Activated naive CD8-positive, alpha-beta T cell treated with anti-CD3 and anti-CD28 coated beads, Interleukin-2, amount 10 ng/mL, durations not matched to agents 7 days and 5 days (primary cell): ENCODE data around the gene SYT14. TPM values are rescaled to one million over a fixed set of nuclear protein-coding genes. Genes with fewer than 3 reads are reported as not detected.
"Not testable (repeated sequence)": the region's sequence is repeated elsewhere in the genome, so short reads cannot be mapped to it uniquely, and the experiment has no call there.

Source experiments
- ATAC-seq: fragments of 150-1000 bp; cut with Tn5 transposase; one replicate; pipeline ENCODE4 v1.10.0; 2021; ENCODE audit warnings: low read depth, moderate library complexity
- POLR2A ChIA-PET: fragments of 350-600 bp; sonication (Branson Sonifier 250); formaldehyde crosslinking; loops from one replicate; lab custom pipeline; 2021; ENCODE audit warnings: antibody characterized with exemption; lab: Charles Lee
- DNase-seq: peaks from one replicate; pipeline ENCODE4 v3.0.0; 2021
- H3K27ac Mint-ChIP-seq: one replicate; pipeline ENCODE4 v1.8.0; 2022; ENCODE audit warnings: mild to moderate bottlenecking, mixed read lengths
- H3K27me3 Mint-ChIP-seq: one replicate; pipeline ENCODE4 v1.8.0; 2022; ENCODE audit warnings: mild to moderate bottlenecking, moderate library complexity, mixed read lengths
- H3K36me3 Mint-ChIP-seq: one replicate; pipeline ENCODE4 v1.8.0; 2021; ENCODE audit warnings: mild to moderate bottlenecking, mixed read lengths
- H3K4me1 Mint-ChIP-seq: one replicate; pipeline ENCODE4 v1.8.0; 2021; ENCODE audit warnings: mixed read lengths
- H3K4me3 Mint-ChIP-seq: one replicate; pipeline ENCODE4 v1.8.0; 2022; ENCODE audit warnings: mild to moderate bottlenecking, moderate library complexity, mixed read lengths
- H3K9me3 Mint-ChIP-seq: one replicate; pipeline ENCODE4 v1.8.0; 2021; ENCODE audit warnings: mixed read lengths
- total RNA-seq, 2 experiments: library from RNA; stranded (reverse); gene quantifications; one replicate each; pipeline ENCODE4 v1.2.3, GENCODE V29; 2021

SYT14 gene
- total RNA-seq, 2 experiments from 2014 or later = not detected

DNA sequence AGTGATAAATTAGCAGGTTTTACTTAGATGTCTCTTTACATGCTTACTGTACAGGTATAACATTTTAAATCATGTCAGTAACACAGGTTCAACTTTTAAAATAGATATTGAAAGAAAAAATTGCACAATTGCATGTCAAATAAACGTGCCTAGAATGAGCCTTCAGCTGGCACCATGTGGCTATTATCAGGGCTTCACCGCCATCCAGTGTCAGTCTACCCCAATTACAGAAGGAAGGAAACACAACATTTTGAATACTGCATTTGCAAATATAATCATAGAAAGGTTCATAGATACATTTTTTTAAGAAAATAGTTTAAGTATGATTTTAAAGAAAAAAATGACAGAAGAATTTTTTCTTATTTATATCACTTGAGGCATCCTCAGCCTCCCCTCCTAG, 247.0 kb downstream of the SYT14 start:
- Mint-ChIP-seq H3K36me3 (no peaks in the 10 kb centered on the region), H3K27me3 (peaks cover 2% of the 10 kb centered on the region), H3K27ac (no peak overlapping the region), H3K9me3 (no peaks in the 10 kb centered on the region), H3K4me1 (no peaks in the 10 kb centered on the region), H3K4me3 (no peak overlapping the region)
- DNase-seq (no peak), ATAC-seq (no peak)
- POLR2A ChIA-PET = no interaction called here

DNA sequence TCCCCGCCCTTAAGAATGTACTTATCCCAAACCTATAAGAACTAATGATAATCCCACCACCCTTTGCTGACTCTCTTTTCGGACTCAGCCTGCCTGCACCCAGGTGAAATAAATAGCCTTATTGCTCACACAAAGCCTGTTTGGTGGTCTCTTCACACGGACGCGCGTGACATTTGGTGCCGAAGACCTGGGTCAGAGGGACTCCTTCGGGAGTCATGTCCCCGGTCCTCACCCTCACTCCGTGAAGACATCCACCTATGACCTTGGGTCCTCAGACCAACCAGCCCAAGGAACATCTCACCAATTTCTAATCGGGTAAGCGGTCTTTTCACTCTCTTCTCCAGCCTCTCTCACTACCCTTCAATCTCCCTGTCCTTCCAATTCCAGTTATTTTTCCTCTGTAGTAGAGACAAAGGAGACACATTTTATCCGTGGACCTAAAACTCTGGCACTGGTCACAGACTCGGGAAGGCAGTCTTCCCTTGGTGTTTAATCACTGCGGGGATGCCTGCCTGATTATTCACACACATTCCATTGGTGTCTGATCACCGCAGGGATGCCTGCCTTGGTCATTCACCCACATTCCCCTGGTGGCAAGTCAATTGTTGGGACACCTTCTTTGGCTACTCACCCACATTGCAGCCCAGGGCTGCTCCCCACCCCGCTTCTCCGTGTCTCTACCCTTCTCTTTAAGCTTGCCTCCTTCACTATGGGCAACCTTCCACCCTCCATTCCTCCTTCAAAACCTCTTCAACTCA, 250.0 kb downstream of the SYT14 start:
- H3K36me3 Mint-ChIP-seq, ATAC-seq, POLR2A ChIA-PET, H3K4me1 Mint-ChIP-seq, H3K9me3 Mint-ChIP-seq, H3K27me3 Mint-ChIP-seq, H3K4me3 Mint-ChIP-seq, DNase-seq, H3K27ac Mint-ChIP-seq: not testable (repeated sequence)

DNA sequence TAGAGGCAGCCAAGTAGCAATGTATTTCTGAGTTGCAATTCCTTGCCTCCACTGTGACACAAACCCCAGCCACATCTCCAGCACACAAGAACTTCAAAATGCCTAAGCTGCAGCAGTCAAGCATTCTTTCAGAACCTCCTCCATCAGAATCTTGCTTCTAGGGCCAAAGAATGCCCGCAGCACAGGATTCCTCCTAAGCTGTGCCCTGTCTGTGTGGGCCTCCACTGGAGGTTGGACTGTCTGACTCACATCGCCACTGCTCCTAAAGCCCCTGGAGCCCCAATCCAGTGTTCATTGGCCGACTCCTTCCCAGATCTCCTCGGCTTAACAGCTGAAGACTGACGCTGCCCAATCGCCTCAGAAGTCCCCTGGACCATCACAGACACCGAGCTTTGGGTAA, 251.4 kb downstream of the SYT14 start:
- Mint-ChIP-seq H3K27me3 (no peaks in the 10 kb centered on the region), H3K27ac (no peak overlapping the region), H3K36me3 (no peaks in the 10 kb centered on the region), H3K9me3 (no peaks in the 10 kb centered on the region), H3K4me3 (no peak overlapping the region), H3K4me1 (no peaks in the 10 kb centered on the region)
- POLR2A ChIA-PET = no interaction called here
- no peak for ATAC-seq
- DNase-seq = no peak

DNA sequence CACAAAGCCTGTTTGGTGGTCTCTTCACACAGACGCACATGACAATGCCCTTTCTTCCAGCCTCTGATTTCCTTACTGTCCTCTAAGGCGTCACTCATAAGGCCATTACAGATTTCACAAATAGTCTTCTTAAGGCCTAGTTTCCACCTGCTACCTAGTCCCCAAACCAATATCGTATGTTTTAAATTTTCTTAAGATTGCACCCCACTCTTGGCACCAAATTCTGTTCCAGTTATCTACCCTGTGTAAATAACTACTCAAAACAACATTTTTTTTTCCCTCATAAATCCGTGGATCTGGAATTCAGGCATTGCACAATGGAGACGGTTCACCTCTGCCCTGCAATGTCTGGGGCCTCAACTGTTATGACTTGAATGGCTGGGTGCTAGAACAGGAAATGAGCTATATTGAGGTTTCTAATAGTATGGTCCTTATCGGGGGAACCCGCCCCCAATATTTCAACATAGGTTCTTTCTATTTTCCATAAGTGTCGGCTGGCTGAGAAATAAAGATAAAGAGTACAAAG, 257.7 kb downstream of the SYT14 start:
- POLR2A ChIA-PET = no interaction called here
- no peak for DNase-seq

DNA sequence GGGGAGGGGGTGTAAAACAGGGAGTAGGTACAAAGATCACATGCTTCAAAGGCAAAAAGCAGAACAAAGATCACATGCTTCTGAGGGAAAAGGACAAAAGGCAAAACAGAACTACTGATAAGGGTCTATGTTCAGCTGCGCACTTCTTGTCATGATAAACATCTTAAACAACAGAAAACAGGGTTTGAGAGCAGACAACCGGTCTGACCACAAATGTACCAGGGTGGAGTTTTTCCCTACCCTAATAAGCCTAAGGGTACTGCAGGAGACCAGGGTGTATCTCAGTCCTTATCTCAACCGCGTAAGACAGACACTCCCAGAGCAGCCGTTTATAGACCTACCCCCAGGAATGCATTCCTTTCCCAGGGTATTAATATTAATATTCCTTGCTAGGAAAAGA, 258.2 kb downstream of the SYT14 start:
- H3K4me1 Mint-ChIP-seq, H3K4me3 Mint-ChIP-seq, ATAC-seq, DNase-seq, H3K9me3 Mint-ChIP-seq, H3K36me3 Mint-ChIP-seq, POLR2A ChIA-PET, H3K27me3 Mint-ChIP-seq, H3K27ac Mint-ChIP-seq: not testable (repeated sequence)

More for the DNA sequence above, 257.7 kb downstream of the SYT14 start:
- Mint-ChIP-seq H3K36me3 (no peaks in the 10 kb centered on the region), H3K27ac (no peak overlapping the region), H3K9me3 (no peaks in the 10 kb centered on the region), H3K27me3 (peaks cover under 1% of the 10 kb centered on the region), H3K4me3 (no peak overlapping the region), H3K4me1 (no peaks in the 10 kb centered on the region)
- ATAC-seq = no peak

DNA sequence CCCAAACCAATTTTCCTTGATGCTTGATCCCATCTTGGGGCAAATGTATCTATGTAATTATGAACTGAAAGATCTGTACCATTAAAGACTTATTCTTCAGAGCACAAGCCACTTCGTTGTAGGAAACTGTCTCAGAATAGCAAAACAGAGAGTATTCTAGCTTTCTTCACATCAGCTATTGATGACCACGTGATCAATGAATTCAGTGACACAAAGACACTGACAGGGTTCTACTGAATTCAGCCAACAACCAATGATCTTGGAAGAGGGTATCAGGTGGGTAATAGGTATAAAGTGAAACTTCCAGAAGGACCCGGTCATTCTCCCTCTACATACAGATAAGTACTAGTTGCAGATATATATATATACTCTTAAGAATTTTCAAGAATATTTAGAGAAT, 260.8 kb downstream of the SYT14 start:
- DNase-seq (no peak), ATAC-seq (no peak)
- H3K9me3 Mint-ChIP-seq = no peaks in the 10 kb centered on the region
- POLR2A ChIA-PET = no interaction called here
- no peak overlapping the region for H3K4me3 Mint-ChIP-seq
- no peaks in the 10 kb centered on the region for H3K36me3 Mint-ChIP-seq
- H3K27me3 Mint-ChIP-seq = peaks cover 9% of the 10 kb centered on the region
- H3K27ac Mint-ChIP-seq = no peak overlapping the region
- no peaks in the 10 kb centered on the region for H3K4me1 Mint-ChIP-seq

DNA sequence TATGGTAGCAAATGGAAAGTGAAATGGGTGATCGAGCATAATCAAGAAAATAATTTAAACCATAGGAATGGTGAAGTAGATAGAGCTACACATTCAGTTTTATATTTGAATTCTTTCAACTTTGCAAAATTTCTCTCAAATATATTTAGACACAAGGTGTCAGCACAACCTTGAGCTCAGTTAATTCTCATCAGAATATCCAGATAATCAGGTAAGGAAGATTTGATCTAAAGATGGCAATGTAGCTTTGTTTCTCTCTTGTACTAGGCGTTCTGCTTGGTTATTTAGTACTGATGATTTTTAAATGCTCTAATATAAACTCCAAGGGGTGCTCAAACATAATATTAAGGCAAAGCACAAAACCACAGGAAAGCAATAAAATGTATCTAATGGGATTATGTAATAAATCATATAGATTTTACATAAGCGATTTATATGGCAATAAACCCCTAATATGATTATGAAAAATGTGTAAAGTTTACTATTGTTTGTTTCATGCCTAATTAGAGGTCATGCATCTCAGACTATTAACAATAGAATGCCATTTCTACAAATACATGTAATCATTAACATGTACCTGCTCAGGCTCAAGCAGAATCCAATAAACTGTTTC, 262.2 kb downstream of the SYT14 start:
- Mint-ChIP-seq H3K4me1 (no peaks in the 10 kb centered on the region), H3K27ac (no peak overlapping the region), H3K36me3 (no peaks in the 10 kb centered on the region), H3K9me3 (no peaks in the 10 kb centered on the region), H3K4me3 (no peak overlapping the region), H3K27me3 (peaks cover 9% of the 10 kb centered on the region)
- POLR2A ChIA-PET = no interaction called here
- DNase-seq (no peak), ATAC-seq (no peak)

DNA sequence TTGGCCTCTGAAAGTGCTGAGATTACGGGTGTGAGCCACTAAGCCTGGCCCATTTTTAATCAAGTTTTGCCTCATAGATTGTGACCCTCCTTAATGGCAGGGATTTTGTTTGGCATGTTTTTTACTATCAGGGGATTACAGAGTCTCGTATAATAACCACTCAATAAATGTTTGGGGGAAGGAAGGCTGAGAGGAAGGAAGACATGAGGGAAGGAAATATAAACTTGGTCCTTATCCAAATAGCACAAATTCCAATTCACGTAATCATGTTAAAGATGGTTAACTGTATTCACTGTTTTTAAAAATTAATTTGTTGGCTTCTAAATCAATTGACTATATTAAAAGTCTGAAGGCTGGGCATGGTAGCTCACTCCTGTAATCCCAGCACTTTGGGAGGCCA, 263.7 kb downstream of the SYT14 start:
- Mint-ChIP-seq H3K27ac (no peak overlapping the region), H3K9me3 (no peaks in the 10 kb centered on the region), H3K4me1 (no peaks in the 10 kb centered on the region), H3K4me3 (no peak overlapping the region), H3K27me3 (peaks cover 9% of the 10 kb centered on the region), H3K36me3 (no peaks in the 10 kb centered on the region)
- POLR2A ChIA-PET = no interaction called here
- DNase-seq = no peak
- no peak for ATAC-seq

DNA sequence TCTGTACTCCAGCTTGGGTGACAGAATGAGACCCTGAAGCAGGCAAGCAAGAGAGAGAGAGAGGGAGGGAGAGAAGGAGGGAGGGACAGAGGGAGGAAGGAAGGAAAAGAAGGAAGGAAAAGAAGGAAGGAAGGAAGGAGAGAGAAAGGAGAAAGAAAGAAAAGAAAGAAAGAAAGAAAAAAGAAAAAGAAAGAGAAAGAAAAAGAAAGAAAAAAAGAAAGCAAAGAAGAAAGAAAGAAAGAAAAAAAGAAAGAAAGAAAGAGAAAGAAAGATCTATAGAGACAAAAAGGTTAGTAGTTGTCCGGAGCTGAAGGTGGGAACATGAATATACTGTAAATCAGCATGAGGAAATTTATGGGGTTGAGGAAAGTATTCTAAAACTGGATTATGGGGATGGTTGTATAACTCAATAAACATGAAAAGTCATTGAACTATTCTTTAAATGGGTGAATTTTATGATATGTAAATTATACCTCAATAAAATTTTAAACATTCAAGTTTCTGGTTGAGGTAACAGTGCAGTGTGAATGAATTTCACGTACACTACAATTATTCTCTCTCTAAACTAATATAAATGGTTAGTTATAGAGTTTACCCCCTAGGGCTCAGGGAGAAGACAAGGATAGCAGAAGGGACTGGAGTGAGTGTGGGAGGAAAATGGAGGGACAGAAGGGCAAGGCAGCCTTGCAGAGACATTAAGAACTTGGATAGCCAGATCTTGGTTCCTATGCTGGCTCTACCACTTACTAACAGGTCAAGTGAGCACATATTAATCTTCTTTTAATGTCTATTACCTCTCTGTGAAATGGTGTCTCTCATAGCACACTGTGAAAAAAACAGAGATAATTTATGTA, 269.8 kb downstream of the SYT14 start:
- H3K27ac Mint-ChIP-seq = no peak overlapping the region
- no peaks in the 10 kb centered on the region for H3K36me3 Mint-ChIP-seq
- no peaks in the 10 kb centered on the region for H3K27me3 Mint-ChIP-seq
- H3K9me3 Mint-ChIP-seq = no peaks in the 10 kb centered on the region
- POLR2A ChIA-PET = no interaction called here
- H3K4me3 Mint-ChIP-seq = no peak overlapping the region
- no peak for DNase-seq
- no peak for ATAC-seq
- H3K4me1 Mint-ChIP-seq = no peaks in the 10 kb centered on the region

DNA sequence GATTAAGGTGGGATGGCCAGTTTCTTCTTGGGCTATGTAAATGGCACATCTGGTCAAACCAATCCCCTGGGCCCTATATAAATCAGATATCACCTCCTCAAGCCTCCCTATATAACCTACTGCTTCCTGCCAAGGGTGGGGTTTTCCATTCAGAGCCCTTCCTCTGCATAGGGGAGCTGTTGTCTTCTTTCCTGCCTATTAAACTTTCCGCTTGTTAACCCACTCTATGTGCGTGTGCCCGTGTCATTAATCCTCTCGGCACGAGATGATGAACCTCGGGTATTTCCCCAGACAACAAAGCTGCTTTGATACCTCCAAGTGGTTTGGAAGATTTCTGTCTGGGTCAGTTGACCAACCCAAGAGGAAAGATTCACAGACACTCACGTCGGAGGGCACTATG, 275.3 kb downstream of the SYT14 start:
- Mint-ChIP-seq H3K4me1 (no peaks in the 10 kb centered on the region), H3K27me3 (peaks cover 13% of the 10 kb centered on the region), H3K27ac (no peak overlapping the region), H3K9me3 (no peaks in the 10 kb centered on the region), H3K36me3 (no peaks in the 10 kb centered on the region), H3K4me3 (no peak overlapping the region)
- DNase-seq = no peak
- ATAC-seq = no peak
- POLR2A ChIA-PET = no interaction called here

DNA sequence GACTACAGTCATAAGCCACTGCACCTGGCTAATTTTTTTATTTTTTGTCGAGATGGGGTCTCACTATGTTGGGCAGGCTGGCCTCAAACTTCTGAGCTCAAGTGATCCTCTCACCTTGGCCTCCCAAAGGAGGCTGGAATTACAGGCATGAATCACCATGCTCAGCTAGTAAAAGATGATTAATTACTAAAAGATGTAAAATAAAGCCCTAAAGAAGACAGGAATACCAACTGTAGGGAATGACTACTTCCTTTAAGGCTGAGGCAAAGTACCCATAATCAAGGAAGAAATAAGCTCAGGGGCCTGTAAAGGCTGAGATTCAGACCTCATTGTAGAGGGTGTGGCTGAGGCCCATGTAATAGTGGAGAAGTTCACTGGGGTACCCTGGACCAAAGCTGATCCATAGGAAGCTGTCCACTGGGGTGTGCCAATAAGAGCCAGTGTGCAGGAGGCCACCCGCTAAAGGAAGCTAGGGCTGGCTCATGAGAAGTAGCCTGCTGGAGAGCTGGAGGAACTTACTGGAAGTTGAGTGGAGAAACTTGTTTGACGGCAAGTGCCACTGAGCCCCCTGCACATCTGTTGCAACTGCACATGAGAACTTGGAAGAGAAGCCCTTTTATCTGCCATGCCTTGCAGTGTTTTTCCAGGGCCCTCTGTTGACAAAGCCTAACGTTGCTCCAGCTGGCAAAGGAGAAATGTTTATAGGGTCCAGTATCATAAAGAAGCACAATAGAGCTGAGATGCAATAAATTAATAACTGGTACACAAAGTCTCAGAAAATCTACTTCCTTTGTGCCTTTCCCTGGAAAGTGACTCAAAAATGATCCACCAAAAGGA, 276.8 kb downstream of the SYT14 start:
- Mint-ChIP-seq H3K4me1 (no peaks in the 10 kb centered on the region), H3K4me3 (no peak overlapping the region), H3K36me3 (no peaks in the 10 kb centered on the region), H3K27ac (no peak overlapping the region), H3K27me3 (peaks cover 13% of the 10 kb centered on the region), H3K9me3 (no peaks in the 10 kb centered on the region)
- POLR2A ChIA-PET = no interaction called here
- DNase-seq (no peak), ATAC-seq (no peak)

DNA sequence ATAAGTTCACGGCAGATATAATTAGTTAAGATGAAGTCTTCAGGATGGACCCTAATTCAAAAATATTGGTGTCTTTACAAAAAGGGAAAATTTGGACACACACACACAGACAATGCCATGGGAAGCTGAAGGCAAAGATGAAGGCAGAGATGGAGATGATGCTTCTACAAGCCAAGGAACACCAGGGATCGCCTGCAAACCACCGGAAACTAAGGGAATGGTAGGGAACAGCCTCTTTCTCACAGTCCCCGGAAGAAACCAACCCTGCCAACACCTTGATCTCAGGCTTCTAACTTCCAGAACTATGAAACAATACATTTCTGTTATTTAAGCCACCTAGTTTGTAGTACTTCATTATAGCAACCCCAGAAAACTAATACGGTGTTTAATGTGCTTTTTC, 279.5 kb downstream of the SYT14 start:
- no peak for DNase-seq
- Mint-ChIP-seq H3K4me1 (no peaks in the 10 kb centered on the region), H3K27me3 (peaks cover 14% of the 10 kb centered on the region), H3K27ac (no peak overlapping the region), H3K9me3 (no peaks in the 10 kb centered on the region), H3K4me3 (no peak overlapping the region), H3K36me3 (no peaks in the 10 kb centered on the region)
- POLR2A ChIA-PET = no interaction called here
- ATAC-seq = no peak

DNA sequence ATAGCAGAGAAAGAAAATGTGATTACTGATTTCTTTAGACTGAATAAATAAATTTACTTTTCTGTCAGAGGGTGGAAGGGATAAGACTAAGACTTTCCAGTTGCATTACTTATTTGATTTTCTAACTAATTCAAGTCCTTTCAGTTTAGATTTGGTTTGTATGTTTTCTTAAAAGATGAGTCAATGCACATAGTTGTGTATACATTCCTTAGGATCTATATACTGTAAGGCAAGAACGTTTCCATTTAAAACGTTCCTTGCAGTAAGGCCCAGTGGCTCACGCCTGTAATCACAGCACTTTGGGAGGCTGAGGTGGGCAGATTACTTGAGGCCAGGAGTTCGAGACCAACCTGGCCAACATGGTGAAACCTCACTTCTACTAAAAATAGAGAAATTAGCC, 280.0 kb downstream of the SYT14 start:
- POLR2A ChIA-PET = no interaction called here
- ATAC-seq (no peak), DNase-seq (no peak)
- H3K4me1 Mint-ChIP-seq = no peaks in the 10 kb centered on the region
- H3K27me3 Mint-ChIP-seq = peaks cover 14% of the 10 kb centered on the region
- no peak overlapping the region for H3K27ac Mint-ChIP-seq
- H3K36me3 Mint-ChIP-seq = no peaks in the 10 kb centered on the region
- H3K4me3 Mint-ChIP-seq = no peak overlapping the region
- H3K9me3 Mint-ChIP-seq = no peaks in the 10 kb centered on the region
